ENCODE data around the gene IFITM2. TPM values are rescaled to one million over a fixed set of nuclear protein-coding genes. Genes with fewer than 3 reads are reported as not detected.

The IFITM2 gene
- total and polyA plus RNA-seq, 2 of the 13 experiments (the other 11 are each of a cell fraction or from before 2014, with no cell fraction given), result 13.8 to 267 TPM

DNA sequence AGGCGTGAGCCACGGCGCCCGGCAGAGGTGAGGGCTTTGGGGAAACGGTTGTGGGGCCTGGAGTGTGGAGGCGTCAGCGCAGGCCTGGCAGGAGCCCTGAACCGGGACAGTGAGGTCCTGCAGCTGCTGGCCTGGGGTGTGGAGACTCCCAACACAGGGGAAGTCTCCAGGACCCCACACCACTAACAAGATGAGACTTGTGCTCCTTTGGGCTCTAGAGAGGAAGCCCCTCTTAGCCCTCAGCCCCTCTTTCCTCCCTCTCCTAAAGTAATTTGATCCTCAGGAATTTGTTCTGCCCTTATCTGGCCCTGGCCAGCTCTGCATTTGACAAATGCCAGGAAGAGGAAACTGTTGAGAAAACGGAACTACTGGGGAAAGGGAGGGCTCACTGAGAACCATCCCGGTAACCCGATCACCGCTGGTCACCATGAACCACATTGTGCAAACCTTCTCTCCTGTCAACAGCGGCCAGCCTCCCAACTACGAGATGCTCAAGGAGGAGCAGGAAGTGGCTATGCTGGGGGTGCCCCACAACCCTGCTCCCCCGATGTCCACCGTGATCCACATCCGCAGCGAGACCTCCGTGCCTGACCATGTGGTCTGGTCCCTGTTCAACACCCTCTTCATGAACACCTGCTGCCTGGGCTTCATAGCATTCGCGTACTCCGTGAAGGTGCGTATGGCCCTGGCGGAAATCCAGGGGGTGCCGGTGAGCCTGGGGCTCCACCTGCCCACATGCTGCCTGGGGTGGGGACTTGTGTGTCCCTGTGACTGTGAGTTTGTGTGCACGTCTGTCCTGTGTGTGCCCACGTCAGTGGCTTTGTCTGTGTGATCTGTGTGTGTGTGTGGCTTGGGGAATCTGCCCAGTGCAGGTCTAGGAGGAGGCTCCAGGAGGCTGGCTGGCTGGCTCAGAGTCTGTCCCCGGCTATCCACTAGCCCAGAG, at the start of gene IFITM2 (continued):
- TF ChIP-seq TAF1 (CRISPR knock-in tag; IDR thresholded peaks at IDR 0.05) (peak; percentile 40; the same call in 1 of the 2 replicates), TEAD3 (CRISPR knock-in tag; optimal IDR thresholded peaks at IDR 0.05; ENCODE audit: borderline replicate concordance) (peak; percentile 77), ETV6 (CRISPR knock-in tag; conservative IDR thresholded peaks at IDR 0.05) (peak; percentile 46; the same call in 1 of the 2 replicates), SIX4 (CRISPR knock-in tag; IDR thresholded peaks at IDR 0.05) (peak; percentile 80), RXRB (CRISPR knock-in tag; IDR thresholded peaks at IDR 0.05; ENCODE audit: borderline replicate concordance) (peak; percentile 45; the same call in 1 of the 2 replicates), SAP130 (CRISPR knock-in tag; IDR thresholded peaks at IDR 0.05; ENCODE audit: low read depth) (peak; percentile 85), TBX2 (CRISPR knock-in tag; IDR thresholded peaks at IDR 0.05; ENCODE audit: borderline replicate concordance) (0 out of 2 replicates have a peak, but pooled peaks have one; percentile 28), KDM2A (CRISPR knock-in tag; IDR thresholded peaks at IDR 0.05; ENCODE audit: borderline replicate concordance, low read depth) (peak; percentile 47; the same call in 1 of the 2 replicates), PHF8 (CRISPR knock-in tag; IDR thresholded peaks at IDR 0.05) (0 out of 2 replicates have a peak, but pooled peaks have one; percentile 17), POLR2A (IDR thresholded peaks at IDR 0.05; ENCODE audit: insufficient read depth in 1 of 2, low read depth in 2 of 2, low read length in 2 of 2) (peak in 1 of 2 experiments; percentile 52; a peak in 1 of 4 replicates), TGIF2 (CRISPR knock-in tag; IDR thresholded peaks at IDR 0.05) (peak; percentile 57; the same call in 1 of the 2 replicates), ETV5 (CRISPR knock-in tag; IDR thresholded peaks at IDR 0.05; ENCODE audit: borderline replicate concordance) (peak; percentile 37; the same call in 1 of the 2 replicates), ELF3 (CRISPR knock-in tag; IDR thresholded peaks at IDR 0.05) (peak; percentile 74), CEBPB (IDR thresholded peaks at IDR 0.05; ENCODE audit: borderline replicate concordance, low read depth, low read length) (peak; percentile 69; the same call in 1 of the 2 replicates), THAP11 (CRISPR knock-in tag; IDR thresholded peaks at IDR 0.05) (peak; percentile 40; the same call in 1 of the 2 replicates)
- TF ChIP-seq, protein P1, sequence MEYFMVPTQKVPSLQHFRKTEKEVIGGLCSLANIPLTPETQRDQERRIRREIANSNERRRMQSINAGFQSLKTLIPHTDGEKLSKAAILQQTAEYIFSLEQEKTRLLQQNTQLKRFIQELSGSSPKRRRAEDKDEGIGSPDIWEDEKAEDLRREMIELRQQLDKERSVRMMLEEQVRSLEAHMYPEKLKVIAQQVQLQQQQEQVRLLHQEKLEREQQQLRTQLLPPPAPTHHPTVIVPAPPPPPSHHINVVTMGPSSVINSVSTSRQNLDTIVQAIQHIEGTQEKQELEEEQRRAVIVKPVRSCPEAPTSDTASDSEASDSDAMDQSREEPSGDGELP (IDR thresholded peaks at IDR 0.05; ENCODE audit: borderline replicate concordance, low read depth), result peak; percentile 11; the same call in 1 of the 2 replicates

All from HepG2 (cell line).